NCI-H1417 treated with DMSO at 0.1 percent for 48 hours (cell line): ENCODE measurements around the gene TTC21A.
A peak's percentile ranks its signal among the peaks of the same experiment; 100 is the strongest.

Experiments used
- DNase-seq: peaks from one replicate; lab custom pipeline; 2025; lab: John Stamatoyannopoulos, UW

The TTC21A gene

GRCh38 chr3:39137991-39138803 is 30.7 kb downstream of the TTC21A start:
- DNase-seq, result no peak

DNA sequence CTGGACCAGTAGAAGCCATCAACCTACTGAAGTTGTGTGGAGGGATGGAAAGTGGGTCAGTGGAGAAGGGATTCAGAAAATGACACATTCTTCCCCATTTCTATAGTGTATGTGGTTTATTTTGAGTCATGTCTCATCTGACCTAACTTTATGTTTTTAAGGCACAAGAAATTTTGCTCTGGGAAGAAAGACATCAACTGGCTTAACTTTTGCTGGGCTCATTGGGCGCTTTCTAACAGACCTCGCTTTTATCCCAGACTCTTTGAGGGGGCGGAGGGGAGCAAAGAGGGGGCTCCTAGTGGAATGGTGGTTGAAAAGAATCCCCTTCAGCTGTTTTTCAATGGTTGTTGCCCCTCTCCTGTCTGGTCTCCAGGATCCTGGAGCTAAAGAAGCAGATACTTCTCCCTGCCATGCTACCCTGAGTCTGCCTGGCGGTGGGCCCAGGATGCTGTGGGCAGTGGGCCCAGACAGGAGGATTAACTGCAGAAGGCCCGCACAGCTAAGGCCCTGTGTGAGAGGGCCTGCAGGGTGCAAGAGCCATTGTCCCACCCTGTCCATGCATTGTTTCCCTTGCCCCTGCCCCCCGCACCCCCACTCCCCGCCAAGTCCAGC is 31.4 kb downstream of the TTC21A start:
- DNase-seq, result no peak

- DNase-seq, result no peak
Measured at GRCh38 chr3:39139442-39139841, 32.0 kb downstream of the TTC21A start.

DNA sequence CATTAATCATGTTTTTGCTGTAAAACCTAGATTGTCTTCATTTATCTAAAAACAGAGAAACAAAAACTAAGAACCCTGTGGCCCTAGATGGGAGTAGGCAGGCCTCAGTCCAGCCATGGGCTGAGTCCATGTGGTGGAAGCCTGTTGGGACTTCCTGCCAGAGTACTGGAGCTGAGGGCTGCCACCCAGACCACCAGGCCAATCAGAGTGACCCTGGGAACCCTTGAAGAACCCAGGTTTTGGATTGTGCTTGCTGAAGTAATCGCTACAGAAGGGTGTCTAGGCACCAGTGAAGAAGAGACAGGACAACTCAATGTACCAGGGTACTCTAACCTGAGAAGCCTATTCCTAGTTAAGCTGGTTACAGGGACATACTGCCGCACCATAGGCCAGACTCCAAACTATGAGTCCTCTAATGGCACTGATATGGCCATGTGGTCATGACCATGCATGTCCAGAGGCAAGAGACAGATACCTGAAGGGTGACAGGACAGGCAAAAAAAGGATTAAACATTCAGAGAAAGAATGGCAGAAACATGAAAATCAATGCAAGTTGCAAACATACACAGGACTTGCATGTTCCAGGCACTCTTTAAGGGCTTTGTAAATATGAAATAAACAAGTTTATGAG is 33.0 kb downstream of the TTC21A start:
- DNase-seq, result no peak

DNA sequence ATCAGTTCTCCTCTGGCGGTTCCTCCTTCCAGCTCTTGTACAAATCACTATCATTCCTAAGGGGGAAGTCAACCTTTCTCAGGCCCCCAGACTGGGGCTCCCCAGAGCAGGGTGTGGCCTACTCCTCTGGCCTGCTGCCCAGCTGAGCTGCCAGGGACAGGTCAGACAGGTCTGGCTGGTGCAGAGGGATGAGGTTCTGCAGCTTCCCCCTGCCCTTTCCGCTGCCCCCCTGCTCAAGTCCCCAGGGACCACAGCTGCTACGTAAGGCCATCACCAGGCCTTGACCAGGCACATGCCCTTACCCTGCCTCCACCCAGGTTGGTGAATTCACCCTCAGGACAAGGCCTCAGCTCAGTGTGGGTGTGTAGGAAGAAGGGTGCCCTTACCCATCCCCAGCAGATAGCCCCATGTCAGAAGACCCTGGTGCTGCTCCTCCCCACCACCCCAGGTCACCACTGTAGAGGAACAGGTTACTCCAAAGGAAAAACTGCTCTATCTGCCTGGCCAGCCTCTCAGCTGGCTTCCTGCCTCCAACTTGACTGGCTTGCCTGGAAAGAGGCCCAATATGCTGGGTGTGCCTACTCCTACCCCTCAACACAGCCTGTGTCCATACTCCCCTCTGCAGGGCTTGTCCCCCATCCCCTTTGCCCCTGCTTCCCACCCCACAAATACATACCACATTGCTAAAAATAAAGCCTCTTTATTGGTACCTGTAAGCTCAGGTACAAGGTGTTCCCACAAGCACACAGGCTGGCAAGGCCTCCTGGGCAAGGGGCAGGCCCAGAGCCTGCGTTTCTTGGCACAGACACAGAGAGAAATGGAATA is 33.9 kb downstream of the TTC21A start:
- DNase-seq, result no peak

DNA sequence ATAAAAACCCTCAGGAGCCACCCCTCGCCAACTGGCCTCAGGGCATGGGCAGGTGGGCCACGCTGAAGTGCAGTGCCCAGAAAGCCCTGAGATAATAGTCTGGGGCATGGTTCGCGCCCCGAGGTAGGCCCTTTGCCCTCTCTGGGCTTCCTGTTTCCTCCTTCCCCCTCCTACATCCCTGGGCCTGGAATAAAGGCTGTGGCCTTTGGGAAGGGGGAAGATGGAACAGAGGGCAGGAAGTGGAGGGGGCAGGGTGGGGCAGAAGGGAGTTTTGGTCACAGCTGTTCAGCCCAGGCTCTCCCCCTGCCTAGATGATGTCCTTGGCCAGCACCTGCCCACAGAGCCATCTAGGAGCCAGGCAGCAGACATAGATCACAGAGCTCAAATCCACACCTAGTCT is 34.6 kb downstream of the TTC21A start:
- DNase-seq, result peak; percentile 66

- no peak for DNase-seq
Measured at GRCh38 chr3:39143051-39143885, 35.8 kb downstream of the TTC21A start.

- DNase-seq, result no peak
Measured at GRCh38 chr3:39144095-39144747, 36.7 kb downstream of the TTC21A start.

DNA sequence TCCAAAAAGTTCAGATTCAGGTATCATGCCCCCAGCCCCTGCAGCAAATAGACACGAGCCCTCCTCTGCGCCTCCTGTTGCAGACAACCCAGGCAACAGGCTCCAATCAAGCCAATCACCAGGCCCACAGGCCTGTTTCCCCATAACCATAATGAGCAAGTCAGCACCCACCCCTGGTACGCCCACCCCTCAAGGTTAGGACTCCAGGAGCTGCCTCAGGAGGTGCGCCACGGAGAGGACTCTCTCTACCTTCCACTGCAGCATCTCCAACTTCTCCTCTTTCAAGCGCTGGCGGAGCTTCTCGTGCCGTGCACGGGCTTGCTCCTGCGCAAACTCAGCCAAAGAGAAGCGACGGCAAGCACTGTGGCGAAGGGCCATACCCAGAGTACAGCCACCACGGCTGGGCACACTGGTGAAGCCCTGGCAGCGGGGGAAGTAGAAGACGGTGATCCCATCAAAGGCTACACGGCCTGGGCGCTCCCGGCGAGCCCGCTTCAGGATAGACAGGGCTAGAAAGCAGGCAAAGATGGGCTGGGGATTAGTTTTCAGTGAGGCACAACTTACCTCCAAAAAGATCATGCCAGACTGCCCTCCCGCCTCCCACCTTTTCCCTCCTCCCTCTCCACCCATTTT is 37.4 kb downstream of the TTC21A start:
- DNase-seq, result no peak

DNA sequence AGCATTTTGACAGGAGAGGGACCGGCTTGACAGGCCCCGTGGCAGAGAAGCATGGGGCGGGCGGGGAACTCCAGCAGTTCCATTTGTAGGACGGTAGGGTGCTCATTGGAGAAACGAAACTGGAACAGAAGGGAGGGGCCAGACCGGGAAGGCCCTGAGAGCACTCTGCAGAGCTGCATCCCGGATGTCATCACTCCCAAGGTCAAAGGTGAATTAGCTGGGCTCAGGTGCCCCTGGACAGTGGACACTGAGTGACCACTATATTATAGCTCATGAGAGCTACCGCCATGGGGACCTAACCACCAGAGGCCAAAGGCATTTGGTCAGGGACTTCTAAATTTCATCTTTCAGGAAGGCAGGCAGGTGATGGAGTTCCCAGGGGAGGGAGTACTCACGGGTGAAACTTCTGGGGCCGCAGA is 38.6 kb downstream of the TTC21A start:
- no peak for DNase-seq

GRCh38 chr3:39146611-39147591 is 39.4 kb downstream of the TTC21A start:
- no peak for DNase-seq

GRCh38 chr3:39147711-39148434 is 40.4 kb downstream of the TTC21A start:
- no peak for DNase-seq

DNA sequence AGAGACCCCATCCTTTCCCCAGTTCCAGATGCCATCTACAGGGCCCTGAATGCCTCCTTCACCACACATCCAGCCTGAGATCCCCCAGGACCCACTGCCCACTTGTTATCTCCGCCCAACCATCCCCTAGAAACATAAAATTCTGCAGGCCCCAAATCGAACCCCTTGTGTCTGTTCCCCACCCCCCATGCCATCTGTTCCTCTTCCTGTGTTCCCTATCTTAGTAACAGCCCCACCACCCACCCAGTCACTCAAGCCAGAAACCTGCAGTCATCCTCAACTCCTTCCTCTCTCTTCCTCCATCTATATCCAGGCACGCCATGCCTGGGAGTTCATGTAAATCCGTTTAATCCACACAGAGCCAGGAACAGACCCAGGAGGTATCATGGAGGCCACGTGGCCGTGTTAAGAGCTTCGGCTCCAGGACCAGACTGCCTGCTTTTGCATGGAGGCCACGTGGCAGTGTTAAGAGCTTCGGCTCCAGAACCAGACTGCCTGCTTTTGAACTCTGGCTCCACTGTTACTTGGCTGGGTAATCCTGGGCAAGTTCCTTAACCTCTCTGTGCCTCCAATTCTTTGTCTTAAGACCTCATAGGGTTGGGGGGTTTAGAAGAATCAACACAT is 41.1 kb downstream of the TTC21A start:
- DNase-seq, result no peak

DNA sequence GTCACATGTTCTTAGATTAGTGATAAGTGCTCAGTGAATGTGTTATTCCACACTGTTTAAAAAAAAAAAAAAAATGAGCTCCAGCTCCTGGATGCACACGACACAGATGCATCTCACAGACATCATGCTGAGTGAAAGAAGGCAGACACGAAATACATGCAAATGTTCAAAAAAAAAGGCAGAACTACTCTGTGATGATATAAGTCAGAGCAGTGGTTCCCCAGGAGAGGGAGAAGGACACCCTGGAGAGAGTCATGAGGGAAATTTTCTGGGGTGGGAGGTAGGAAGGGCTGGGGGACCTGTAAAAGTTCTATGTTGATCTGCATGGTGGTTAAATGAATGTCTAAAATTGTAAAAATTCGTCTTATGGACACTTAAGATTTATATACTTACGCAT is 41.6 kb downstream of the TTC21A start:
- no peak for DNase-seq

DNA sequence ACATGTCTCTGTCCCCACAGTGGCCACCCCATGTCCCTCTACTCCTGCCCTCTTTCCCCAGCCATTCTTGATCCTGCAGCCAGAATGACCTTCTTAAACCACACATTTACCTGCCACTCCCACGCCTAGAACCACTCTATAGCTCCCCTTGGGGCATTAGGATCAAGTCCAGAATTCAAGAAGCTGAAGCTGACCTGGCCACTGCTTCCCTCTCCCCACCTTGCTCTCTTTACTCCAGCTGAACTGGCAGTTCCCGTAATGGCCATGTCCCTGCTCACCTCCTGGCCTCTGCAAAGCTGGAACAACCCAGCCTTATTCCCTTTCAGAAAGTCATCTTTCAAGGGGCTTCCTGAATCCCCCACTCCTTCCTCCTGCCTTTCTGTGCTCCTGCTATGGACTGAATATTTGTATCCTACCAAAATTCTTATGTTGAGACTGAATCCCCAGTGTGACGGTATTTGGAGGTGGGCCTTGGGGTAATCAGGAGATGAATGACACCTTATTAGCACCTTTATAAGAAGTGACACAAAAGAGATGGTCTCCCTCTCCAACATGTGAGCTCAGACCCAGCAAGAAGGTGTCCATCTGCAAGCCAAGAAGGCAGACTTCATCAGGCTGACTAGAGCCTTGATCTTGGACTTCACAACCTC is 42.1 kb downstream of the TTC21A start:
- no peak for DNase-seq

DNA sequence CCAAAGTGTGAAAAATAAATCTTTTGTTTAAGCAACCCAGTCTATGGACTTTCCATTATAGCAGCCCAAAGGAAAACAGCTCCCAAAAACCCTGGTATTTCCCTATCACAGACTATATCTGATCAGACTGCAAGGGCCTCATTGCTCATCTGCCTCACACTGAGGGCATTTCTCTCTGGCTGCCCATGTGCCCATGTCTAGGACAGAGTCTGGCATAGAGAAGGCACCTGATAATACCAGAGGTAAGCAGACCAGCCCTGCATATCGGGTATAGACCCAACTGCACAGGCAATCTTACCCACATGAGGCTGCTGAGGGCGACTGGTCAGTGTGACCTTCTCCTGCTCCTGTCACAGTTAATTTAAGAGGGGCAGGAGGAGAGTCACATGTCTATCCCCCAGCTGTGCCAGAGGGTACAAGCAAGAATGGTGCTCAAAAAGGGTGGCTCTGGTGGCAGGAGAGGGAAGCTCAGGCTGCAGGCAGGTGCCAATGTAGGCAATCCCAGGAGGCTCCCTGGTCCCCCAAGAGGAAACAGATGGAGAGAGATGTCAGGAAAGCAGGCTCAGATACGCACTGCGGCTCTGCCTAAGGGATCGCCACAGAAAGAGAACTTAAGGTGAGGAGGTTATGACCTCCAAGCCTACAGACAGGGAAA is 42.8 kb downstream of the TTC21A start:
- no peak for DNase-seq
